SK-N-SH (cell line): ENCODE measurements around the gene SPECC1L.

Experiments
- POLR2AphosphoS5 ChIP-seq: IDR thresholded peaks from 2 replicates; pipeline ENCODE4 v1.6.1; 2012; ENCODE audit warnings: low read depth, low read length
- TF ChIP-seq, protein P1 (sequence below): IDR thresholded peaks from 2 replicates; pipeline ENCODE4 v1.6.1; 2012; ENCODE audit warnings: mild to moderate bottlenecking, low read depth, low read length, moderate library complexity

DNA sequence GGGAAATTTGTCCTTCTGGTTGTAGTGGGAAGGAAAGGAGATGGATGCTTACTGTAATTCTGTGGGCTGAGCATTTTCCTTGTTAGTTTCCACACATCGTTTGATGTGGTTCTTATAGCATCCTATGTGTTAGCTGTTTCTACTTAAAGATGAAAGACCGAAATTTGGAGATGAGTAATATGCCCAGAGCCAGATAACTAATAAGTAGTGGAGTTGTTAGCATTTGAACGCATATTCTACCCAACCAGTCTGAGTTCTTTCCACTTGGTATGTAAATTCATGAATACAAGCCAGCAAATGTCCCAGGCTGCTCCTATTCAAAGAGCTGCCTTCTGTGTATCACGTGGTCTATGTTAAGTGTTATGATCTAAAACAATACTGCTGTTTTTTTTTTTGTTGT, 14.6 kb downstream of the SPECC1L start:
- TF ChIP-seq, protein P1, sequence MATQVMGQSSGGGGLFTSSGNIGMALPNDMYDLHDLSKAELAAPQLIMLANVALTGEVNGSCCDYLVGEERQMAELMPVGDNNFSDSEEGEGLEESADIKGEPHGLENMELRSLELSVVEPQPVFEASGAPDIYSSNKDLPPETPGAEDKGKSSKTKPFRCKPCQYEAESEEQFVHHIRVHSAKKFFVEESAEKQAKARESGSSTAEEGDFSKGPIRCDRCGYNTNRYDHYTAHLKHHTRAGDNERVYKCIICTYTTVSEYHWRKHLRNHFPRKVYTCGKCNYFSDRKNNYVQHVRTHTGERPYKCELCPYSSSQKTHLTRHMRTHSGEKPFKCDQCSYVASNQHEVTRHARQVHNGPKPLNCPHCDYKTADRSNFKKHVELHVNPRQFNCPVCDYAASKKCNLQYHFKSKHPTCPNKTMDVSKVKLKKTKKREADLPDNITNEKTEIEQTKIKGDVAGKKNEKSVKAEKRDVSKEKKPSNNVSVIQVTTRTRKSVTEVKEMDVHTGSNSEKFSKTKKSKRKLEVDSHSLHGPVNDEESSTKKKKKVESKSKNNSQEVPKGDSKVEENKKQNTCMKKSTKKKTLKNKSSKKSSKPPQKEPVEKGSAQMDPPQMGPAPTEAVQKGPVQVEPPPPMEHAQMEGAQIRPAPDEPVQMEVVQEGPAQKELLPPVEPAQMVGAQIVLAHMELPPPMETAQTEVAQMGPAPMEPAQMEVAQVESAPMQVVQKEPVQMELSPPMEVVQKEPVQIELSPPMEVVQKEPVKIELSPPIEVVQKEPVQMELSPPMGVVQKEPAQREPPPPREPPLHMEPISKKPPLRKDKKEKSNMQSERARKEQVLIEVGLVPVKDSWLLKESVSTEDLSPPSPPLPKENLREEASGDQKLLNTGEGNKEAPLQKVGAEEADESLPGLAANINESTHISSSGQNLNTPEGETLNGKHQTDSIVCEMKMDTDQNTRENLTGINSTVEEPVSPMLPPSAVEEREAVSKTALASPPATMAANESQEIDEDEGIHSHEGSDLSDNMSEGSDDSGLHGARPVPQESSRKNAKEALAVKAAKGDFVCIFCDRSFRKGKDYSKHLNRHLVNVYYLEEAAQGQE = no peak
- no peak for TF ChIP-seq POLR2AphosphoS5
